ENCODE data around the gene PADI4.
A peak's percentile ranks its signal among the peaks of the same experiment; 100 is the strongest.
"Not testable (repeated sequence)": the region's sequence is repeated elsewhere in the genome, so short reads cannot be mapped to it uniquely, and the experiment has no call there.

Gene PADI4

DNA sequence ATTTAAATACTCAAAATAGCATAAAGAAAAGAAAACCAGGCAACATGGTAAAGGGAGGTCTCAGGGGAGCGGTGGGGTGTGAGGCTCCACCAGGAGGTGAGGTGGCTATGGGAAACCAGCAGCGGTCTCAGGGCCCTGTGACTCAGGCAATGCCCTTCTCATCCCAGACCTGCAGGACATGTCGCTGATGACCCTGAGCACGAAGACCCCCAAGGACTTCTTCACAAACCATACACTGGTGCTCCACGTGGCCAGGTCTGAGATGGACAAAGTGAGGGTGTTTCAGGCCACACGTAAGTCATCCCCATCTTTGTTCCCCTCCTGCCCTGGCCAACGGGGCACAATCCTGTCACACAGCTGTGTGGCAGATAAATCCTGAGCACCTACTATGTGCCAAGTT, 31.5 kb downstream of the PADI4 start:
- intact Hi-C loops (cut with DNase I): loop anchor here (10.0 kb wide), 1 partner anchor 215 kb away; no protein-coding TSS in a partner anchor
- DNase-seq: no peak

DNA sequence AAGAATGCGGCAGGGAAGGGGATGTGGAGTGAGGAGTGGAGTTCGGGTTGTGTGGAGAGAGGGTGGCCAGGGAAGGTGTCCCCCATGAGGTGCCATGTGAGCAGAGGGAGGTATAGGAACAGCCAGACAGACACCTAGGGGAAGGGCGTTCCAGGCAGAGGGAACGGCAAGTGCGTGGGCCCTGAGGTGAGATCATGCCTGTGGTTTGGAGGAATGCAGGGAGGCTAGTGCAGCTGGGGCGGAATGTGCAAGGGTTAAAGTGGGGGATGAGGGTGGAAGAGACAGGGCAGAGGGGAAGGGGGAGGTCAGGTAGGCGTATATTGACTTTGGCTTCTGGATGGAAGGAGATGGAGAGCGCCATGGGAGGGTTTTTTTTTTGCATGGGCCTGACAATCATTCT, 32.4 kb downstream of the PADI4 start:
- intact Hi-C loops (cut with DNase I): no loop called here
- DNase-seq: no peak

GRCh38 chr1:17342014-17342441, 34.0 kb downstream of the PADI4 start:
- no peak for DNase-seq
- intact Hi-C loops (cut with DNase I): no loop called here

DNA sequence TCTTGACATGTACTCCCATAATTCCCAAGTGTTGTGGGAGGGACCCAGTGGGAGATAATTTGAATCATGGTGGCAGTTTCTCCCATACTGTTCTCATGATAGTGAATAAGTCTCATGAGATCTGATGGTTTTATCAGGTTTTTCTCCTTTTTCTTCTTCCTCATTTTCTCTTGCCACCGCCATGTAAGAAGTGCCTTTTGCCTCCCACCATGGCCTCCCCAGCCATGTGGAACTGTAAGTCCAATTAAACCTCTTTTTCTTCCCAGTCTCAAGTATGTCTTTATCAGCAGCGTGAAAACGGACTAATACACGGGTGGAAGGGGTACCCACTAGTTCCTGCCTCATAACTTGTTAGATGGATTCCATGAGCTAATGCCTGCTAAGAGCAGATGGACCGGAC, 37.5 kb downstream of the PADI4 start:
- DNase-seq; intact Hi-C loops (cut with DNase I): not testable (repeated sequence)

DNA sequence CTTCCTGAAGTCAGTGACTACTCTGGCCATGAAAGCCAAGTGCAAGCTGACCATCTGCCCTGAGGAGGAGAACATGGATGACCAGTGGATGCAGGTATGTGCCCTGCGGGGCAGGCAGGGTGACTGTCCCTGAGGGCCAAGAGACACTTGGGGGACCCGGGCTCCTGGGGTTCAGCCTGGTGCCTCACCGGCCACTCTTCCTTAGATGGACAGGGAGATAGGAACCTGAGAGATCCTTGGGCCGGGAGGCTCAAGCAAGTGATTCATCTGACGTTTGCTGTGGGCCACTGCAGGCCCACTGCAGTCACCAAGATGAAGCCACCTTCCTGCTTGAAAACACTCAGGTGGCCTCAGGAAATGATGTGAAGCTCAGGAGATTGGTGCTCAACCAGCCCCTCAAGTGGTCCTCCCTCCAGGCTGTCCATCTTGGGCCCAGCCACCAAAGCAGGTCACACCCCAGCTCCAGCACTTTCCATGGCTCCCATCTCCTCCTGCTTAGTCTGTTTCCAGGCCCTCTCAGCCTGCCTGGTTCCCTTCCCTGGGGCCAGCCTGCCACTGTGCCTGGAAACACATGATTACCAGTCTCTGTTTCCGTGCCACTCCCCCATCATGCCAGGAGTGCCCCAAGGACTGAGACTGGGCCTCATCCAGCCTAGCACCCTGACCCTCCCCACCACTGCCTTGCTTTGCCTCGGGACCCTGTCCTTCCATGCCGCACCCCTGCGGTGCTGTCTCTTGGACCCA, 38.2 kb downstream of the PADI4 start:
- intact Hi-C loops (cut with DNase I): no loop called here
- peak in 1 of 42 donors; percentile 9 for DNase-seq

- peak in 1 of 42 donors; percentile 17 for DNase-seq
- intact Hi-C loops (cut with DNase I): no loop called here
Observed at GRCh38 chr1:17347769-17348592, 40.0 kb downstream of the PADI4 start.

GRCh38 chr1:17348593-17349234, 40.7 kb downstream of the PADI4 start:
- peak in 1 of 42 donors; percentile 4 for DNase-seq
- intact Hi-C loops (cut with DNase I): no loop called here

GRCh38 chr1:17350083-17350482, 42.1 kb downstream of the PADI4 start:
- DNase-seq: no peak
- intact Hi-C loops (cut with DNase I): no loop called here

DNA sequence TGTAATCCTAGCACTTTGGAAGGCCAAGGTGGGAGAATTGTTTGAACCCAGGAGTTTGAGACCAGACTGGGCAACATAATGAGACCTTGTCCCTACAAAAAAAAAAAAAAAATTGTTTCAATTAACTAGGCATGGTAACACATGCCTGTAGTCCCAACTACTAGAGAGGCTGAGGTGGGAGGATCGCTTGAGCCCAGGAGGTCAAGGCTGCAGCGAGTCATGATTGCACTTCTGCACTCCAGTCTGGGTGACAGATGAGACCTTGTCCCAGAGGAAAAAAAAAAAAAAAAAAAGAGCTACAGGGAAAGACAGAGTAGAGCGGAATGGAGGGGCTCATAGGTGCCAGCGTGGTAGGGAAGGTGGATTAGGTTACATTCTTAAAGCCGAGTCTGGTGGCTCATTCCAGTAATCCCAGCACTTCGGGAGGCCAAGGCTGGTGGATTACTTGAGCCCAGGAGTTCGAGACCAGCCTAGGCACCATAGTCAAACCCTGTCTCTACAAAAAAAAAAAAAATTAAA, 43.0 kb downstream of the PADI4 start:
- intact Hi-C loops (cut with DNase I): no loop called here
- DNase-seq: no peak

DNA sequence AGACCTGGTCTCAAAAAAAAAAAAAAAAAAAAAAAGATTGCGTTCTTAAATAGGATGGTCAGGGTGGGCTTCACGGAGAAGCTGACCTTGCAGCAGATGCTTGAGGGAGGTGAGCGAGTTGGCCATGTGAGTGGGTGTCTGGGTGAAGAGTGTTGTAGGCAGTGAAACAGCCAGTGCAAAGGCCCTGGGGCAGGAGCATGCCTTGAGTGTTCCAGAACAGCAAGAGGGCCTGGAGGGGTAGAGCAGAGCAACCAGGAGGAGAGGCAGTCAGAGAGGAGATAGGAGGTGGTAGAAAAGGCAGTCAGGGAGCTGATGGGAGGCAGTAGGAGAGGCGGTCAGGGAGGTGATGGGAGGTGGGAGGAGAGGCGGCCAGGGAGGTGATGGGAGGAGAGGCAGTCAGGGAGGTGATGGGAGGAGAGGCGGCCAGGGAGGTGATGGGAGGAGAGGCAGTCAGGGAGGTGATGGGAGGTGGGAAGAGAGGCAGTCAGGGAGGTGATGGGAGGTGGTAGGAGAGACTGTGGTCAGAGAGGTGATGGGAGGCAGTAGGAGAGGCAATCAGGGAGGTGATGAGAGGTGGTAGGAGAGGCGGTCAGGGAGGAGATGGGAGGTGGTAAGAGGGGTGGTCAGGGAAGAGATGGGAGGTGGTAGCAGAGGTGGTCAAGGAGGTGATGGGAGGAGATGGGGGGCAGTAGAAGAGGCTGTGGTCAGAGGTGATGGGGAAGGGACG, 43.8 kb downstream of the PADI4 start:
- no peak for DNase-seq
- intact Hi-C loops (cut with DNase I): no loop called here

GRCh38 chr1:17352419-17352909, 44.5 kb downstream of the PADI4 start:
- DNase-seq: no peak
- intact Hi-C loops (cut with DNase I): no loop called here

DNA sequence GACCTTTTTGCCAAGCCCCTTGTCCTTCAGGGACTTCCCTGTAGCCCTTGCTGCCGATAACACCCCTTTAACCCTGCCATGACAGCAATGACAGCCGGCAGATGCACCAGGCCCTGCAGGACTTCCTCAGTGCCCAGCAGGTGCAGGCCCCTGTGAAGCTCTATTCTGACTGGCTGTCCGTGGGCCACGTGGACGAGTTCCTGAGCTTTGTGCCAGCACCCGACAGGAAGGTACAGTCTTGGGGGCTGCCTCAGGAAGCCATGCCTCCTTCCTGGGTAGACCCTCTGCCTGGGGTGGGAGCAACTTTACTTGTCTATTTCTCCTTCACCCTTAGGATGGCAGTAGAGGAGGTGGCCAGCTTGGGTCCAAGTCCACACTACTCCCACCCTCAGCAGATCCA, 47.9 kb downstream of the PADI4 start:
- intact Hi-C loops (cut with DNase I): no loop called here
- no peak for DNase-seq

GRCh38 chr1:17356387-17357026, 48.5 kb downstream of the PADI4 start:
- no peak for DNase-seq
- intact Hi-C loops (cut with DNase I): no loop called here

GRCh38 chr1:17358557-17358956, 50.6 kb downstream of the PADI4 start:
- DNase-seq: no peak
- intact Hi-C loops (cut with DNase I): no loop called here

- intact Hi-C loops (cut with DNase I): no loop called here
- no peak for DNase-seq
Observed at GRCh38 chr1:17359031-17359430, 51.0 kb downstream of the PADI4 start.

- DNase-seq: no peak
- intact Hi-C loops (cut with DNase I): no loop called here
Observed at GRCh38 chr1:17359808-17360207, 51.8 kb downstream of the PADI4 start.

GRCh38 chr1:17360272-17360956, 52.4 kb downstream of the PADI4 start:
- no peak for DNase-seq
- intact Hi-C loops (cut with DNase I): no loop called here

GRCh38 chr1:17361687-17362086, 53.7 kb downstream of the PADI4 start:
- intact Hi-C loops (cut with DNase I): no loop called here
- no peak for DNase-seq

Measured in head of caudate nucleus (tissue), 42 donors.